Fibroblast of lung (primary cell): ENCODE data around the gene ADAMTS6.

Experiments used
- EZH2 ChIP-seq: IDR thresholded peaks from 2 replicates; pipeline ENCODE4 v1.5.1; 2012; ENCODE audit warnings: low read length, control low read depth, mild to moderate bottlenecking; ENCODE audit errors: missing control alignments
- TF ChIP-seq, protein P1 (sequence below), 2 donors: IDR thresholded peaks in 1 of 2; conservative IDR thresholded peaks in 1 of 2; 1 replicate in 1 of 2; 2 replicates in 1 of 2; pipeline ENCODE4 v1.5.1; 2011 to 2012; ENCODE audit warnings: low read length in 2 of 2, control low read depth in 1 of 2, inconsistent platforms in 1 of 2, low read depth in 1 of 2, mild to moderate bottlenecking in 1 of 2

DNA sequence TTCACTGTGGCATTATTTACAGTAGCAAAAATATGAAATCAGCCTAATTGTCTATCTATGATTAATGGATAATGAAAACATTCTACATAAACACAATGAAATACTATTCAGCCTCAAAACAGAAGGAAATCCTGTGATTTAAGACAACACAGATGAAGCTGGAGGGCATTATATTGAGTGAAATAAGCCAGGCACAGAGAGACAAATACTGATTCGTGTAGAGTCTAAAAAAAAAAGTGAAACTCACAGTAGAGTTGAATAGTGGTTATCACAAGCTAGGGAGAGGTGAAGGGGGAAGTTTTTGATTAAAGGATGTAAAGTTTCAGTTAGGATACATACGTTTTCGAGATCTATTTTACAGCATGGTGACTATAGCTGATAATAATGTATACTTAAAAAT, 122.2 kb downstream of the ADAMTS6 start:
- TF ChIP-seq, protein P1, sequence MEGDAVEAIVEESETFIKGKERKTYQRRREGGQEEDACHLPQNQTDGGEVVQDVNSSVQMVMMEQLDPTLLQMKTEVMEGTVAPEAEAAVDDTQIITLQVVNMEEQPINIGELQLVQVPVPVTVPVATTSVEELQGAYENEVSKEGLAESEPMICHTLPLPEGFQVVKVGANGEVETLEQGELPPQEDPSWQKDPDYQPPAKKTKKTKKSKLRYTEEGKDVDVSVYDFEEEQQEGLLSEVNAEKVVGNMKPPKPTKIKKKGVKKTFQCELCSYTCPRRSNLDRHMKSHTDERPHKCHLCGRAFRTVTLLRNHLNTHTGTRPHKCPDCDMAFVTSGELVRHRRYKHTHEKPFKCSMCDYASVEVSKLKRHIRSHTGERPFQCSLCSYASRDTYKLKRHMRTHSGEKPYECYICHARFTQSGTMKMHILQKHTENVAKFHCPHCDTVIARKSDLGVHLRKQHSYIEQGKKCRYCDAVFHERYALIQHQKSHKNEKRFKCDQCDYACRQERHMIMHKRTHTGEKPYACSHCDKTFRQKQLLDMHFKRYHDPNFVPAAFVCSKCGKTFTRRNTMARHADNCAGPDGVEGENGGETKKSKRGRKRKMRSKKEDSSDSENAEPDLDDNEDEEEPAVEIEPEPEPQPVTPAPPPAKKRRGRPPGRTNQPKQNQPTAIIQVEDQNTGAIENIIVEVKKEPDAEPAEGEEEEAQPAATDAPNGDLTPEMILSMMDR (conservative IDR thresholded peaks at IDR 0.05 in 1 of 2, IDR thresholded peaks at IDR 0.05 in 1 of 2; ENCODE audit: low read depth in 1 of 2, low read length in 2 of 2), result no peak
- TF ChIP-seq EZH2, result no peak
